HepG2 (cell line): Measurements from ENCODE around the gene DYDC2. TPM values are rescaled to one million over a fixed set of nuclear protein-coding genes. Genes with fewer than 3 reads are reported as not detected.

Experiments used
- ATAC-seq: fragments of 200-7000 bp; cut with Tn5 transposase; 3 replicates; pipeline ENCODE4 v1.9.1; 2020; ENCODE audit warnings: mild to moderate bottlenecking, moderate library complexity
- BruUV-seq: library from RNA; stranded (reverse); fragments of 400-500 nt; replicated peaks from 2 replicates; lab custom pipeline; 2021; lab: Mats Ljungman, UMichigan
- CTCF ChIA-PET: fragments of 300-600 bp; formaldehyde crosslinking; extraction: SDS; loops from one replicate; lab custom pipeline; 2021; ENCODE audit warnings: low total read pairs, inconsistent platforms, low intra/inter-chr PET ratio; lab: Yijun Ruan, JAX
- POLR2A ChIA-PET: fragments of 350-600 bp; sonication (Branson Sonifier 250); formaldehyde crosslinking; loops from one replicate; lab custom pipeline; 2020; ENCODE audit warnings: antibody characterized with exemption, inconsistent platforms; lab: Yijun Ruan, JAX
- DNase-seq: peaks from one replicate; pipeline ENCODE4 v3.0.0-alpha.2; 2015; ENCODE audit warnings: low spot score
- FAIRE-seq: peaks from 3 replicates; lab custom pipeline; 2011; peaks lifted over from hg19 to GRCh38; lab: Jason Lieb, UNC
- H2AFZ ChIP-seq: one replicate; pipeline ENCODE4 v1.6.1; 2011; ENCODE audit warnings: low read length, inconsistent platforms
- H3K27ac ChIP-seq: fragments of 300-600 bp; 3 replicates; pipeline ENCODE4 v1.8.0; 2011; ENCODE audit warnings: mixed run types, mild to moderate bottlenecking, mixed read lengths, low read length, inconsistent platforms; ENCODE audit not compliant: insufficient read depth; ENCODE audit errors: extremely low read length
- H3K27me3 ChIP-seq, 2 experiments: fragments of 200-600 bp in 1 of 2; 2 replicates in 1 of 2; 3 replicates in 1 of 2; pipeline versions ENCODE4 v1.6.0 to v1.8.0; 2011; ENCODE audit warnings: low read length in 2 of 2, mild to moderate bottlenecking in 2 of 2, moderate library complexity in 2 of 2, inconsistent platforms in 1 of 2; ENCODE audit not compliant: insufficient read depth in 2 of 2, control insufficient read depth in 1 of 2
- H3K36me3 ChIP-seq, 2 experiments: fragments of 200-600 bp in 1 of 2; replicated peaks in 1 of 2; 2 replicates in 1 of 2; 3 replicates in 1 of 2; pipeline versions ENCODE4 v1.5.1 to v1.8.0; 2011; ENCODE audit warnings: low read length in 2 of 2, inconsistent platforms in 1 of 2; ENCODE audit not compliant: insufficient read depth in 2 of 2, control insufficient read depth in 1 of 2
- H3K4me1 ChIP-seq: 2 replicates; pipeline ENCODE4 v1.5.1; 2012; ENCODE audit warnings: low read length, inconsistent platforms; ENCODE audit not compliant: insufficient read depth
- H3K4me2 ChIP-seq: 2 replicates; pipeline ENCODE4 v1.6.0; 2011; ENCODE audit warnings: low read depth, low read length, inconsistent platforms
- H3K4me3 ChIP-seq, 3 experiments: fragments of 200-600 bp in 1 of 3; sonication (generic), shearing (Covaris generic) in 1 of 3; replicated peaks in 1 of 3; 2 replicates each; pipeline ENCODE4 v1.5.1; 2011 to 2016; ENCODE audit warnings: low read length in 3 of 3, inconsistent platforms in 2 of 3, low read depth in 2 of 3, mild to moderate bottlenecking in 2 of 3, control low read depth in 1 of 3, mixed read lengths in 1 of 3; ENCODE audit not compliant: insufficient read depth in 1 of 3
- H3K79me2 ChIP-seq: one replicate; pipeline ENCODE4 v1.6.1; 2011; ENCODE audit warnings: low read length, inconsistent platforms; ENCODE audit not compliant: insufficient read depth
- H3K9ac ChIP-seq: 2 replicates; pipeline ENCODE4 v1.6.0; 2011; ENCODE audit warnings: mild to moderate bottlenecking, low read depth, low read length, inconsistent platforms; ENCODE audit not compliant: insufficient read depth
- H3K9me3 ChIP-seq: 2 replicates; pipeline ENCODE4 v1.5.1; 2012; ENCODE audit warnings: mild to moderate bottlenecking, low read length
- H4K20me1 ChIP-seq: 2 replicates; pipeline ENCODE4 v1.6.0; 2011; ENCODE audit warnings: inconsistent platforms, mild to moderate bottlenecking, low read length, moderate library complexity; ENCODE audit not compliant: insufficient read depth
- ARNT2 ChIP-seq: sonication (generic); formaldehyde crosslinking; IDR thresholded peaks from 2 replicates; pipeline ENCODE4 v1.8.0; 2022; ENCODE audit warnings: mild to moderate bottlenecking, low read depth, missing genetic modification reagents, moderate library complexity
- DR1 ChIP-seq: sonication (generic); formaldehyde crosslinking; IDR thresholded peaks from 2 replicates; pipeline ENCODE4 v1.8.0; 2021; ENCODE audit warnings: mild to moderate bottlenecking, missing genetic modification reagents, inconsistent platforms
- HHEX ChIP-seq: IDR thresholded peaks from 2 replicates; pipeline ENCODE4 v1.6.1; 2016; ENCODE audit warnings: control low read depth
- HMGXB4 ChIP-seq, 2 experiments: sonication (generic) in 1 of 2; formaldehyde crosslinking in 1 of 2; IDR thresholded peaks; 2 replicates each; pipeline versions ENCODE4 v1.4.0 to v1.6.1; 2018 to 2020; ENCODE audit warnings: missing genetic modification reagents in 2 of 2, borderline replicate concordance in 1 of 2, low read depth in 1 of 2, mild to moderate bottlenecking in 1 of 2, missing biosample characterization in 1 of 2
- HNRNPK ChIP-seq: fragments of 200-400 bp; formaldehyde crosslinking; IDR thresholded peaks from 2 replicates; pipeline ENCODE4 v1.6.1; 2018; ENCODE audit warnings: low read length, low read depth, moderate library complexity, mild to moderate bottlenecking; ENCODE audit not compliant: poor library complexity, severe bottlenecking
- KAT2B ChIP-seq: fragments of 150-350 bp; IDR thresholded peaks from 2 replicates; pipeline ENCODE4 v1.6.1; 2014; ENCODE audit warnings: low read depth, low read length, borderline replicate concordance
- SP5 ChIP-seq: IDR thresholded peaks from 2 replicates; pipeline ENCODE4 v1.6.1; 2016; ENCODE audit warnings: low read depth, borderline replicate concordance
- TRIM24 ChIP-seq: sonication (generic); formaldehyde crosslinking; IDR thresholded peaks from 2 replicates; pipeline ENCODE4 v1.8.0; 2022; ENCODE audit warnings: mild to moderate bottlenecking, missing genetic modification reagents
- ZBTB7B ChIP-seq: sonication (generic); formaldehyde crosslinking; IDR thresholded peaks from 2 replicates; pipeline ENCODE4 v1.4.0; 2020; ENCODE audit warnings: missing genetic modification reagents
- ZC3H4 ChIP-seq: sonication (generic); formaldehyde crosslinking; IDR thresholded peaks from 2 replicates; pipeline ENCODE4 v1.4.0; 2020; ENCODE audit warnings: missing genetic modification reagents, borderline replicate concordance
- ZFP36L2 ChIP-seq: sonication (generic); formaldehyde crosslinking; IDR thresholded peaks from 2 replicates; pipeline ENCODE4 v1.4.0; 2020; ENCODE audit warnings: missing genetic modification reagents
- ZMYM3 ChIP-seq: sonication (generic); formaldehyde crosslinking; IDR thresholded peaks from 2 replicates; pipeline ENCODE4 v1.5.1; 2020; ENCODE audit warnings: mild to moderate bottlenecking, missing genetic modification reagents
- ZNF484 ChIP-seq: sonication (generic); formaldehyde crosslinking; IDR thresholded peaks from 2 replicates; pipeline ENCODE4 v1.5.1; 2020; ENCODE audit warnings: mild to moderate bottlenecking, low read depth, missing genetic modification reagents, borderline replicate concordance
- ZNF501 ChIP-seq: sonication (generic); formaldehyde crosslinking; IDR thresholded peaks from 2 replicates; pipeline ENCODE4 v1.5.1; 2020; ENCODE audit warnings: mild to moderate bottlenecking, moderate library complexity, missing genetic modification reagents
- ZNF569 ChIP-seq: sonication (generic); formaldehyde crosslinking; IDR thresholded peaks from 2 replicates; pipeline ENCODE4 v1.5.0; 2020; ENCODE audit warnings: mild to moderate bottlenecking, missing genetic modification reagents, moderate library complexity, borderline replicate concordance
- ZNF678 ChIP-seq: sonication (generic); formaldehyde crosslinking; IDR thresholded peaks from 2 replicates; pipeline ENCODE4 v1.4.0; 2020; ENCODE audit warnings: mild to moderate bottlenecking, missing genetic modification reagents
- ZNF878 ChIP-seq: sonication (generic); formaldehyde crosslinking; IDR thresholded peaks from 2 replicates; pipeline ENCODE4 v1.8.1; 2023; ENCODE audit warnings: mild to moderate bottlenecking, missing genetic modification reagents, moderate library complexity
- in situ Hi-C: cut with HindIII; loops from 2 replicates; pipeline ENCODE4 v1.10.0; 2017; ENCODE audit warnings: low pct_unique_long_range_greater_than_20kb; ENCODE audit not compliant: extremely low pct_ligation_motif_present
- intact Hi-C: fragments of 100-400 bp; cut with micrococcal nuclease; formaldehyde crosslinking; loops from one replicate; pipeline ENCODE4 v1.10.0; 2022; ENCODE audit not compliant: unreplicated experiment
- polyA plus RNA-seq, 8 experiments: library from polyadenylated mRNA; depleted of rRNA in 3 of 8; stranded (reverse) in 7 of 8; unstranded in 1 of 8; fragments of >200 nt; fragmentation: Illumina TruSeq in 4 of 8; extraction: Trizol in 4 of 8; gene quantifications; 2 replicates each; pipeline versions ENCODE4 v1.2.1 to v1.2.3, GENCODE V29; 2011 to 2016; ENCODE audit warnings: low read depth in 4 of 8, missing spikeins in 1 of 8, mixed read lengths in 1 of 8; ENCODE audit not compliant: insufficient read depth in 1 of 8
- total RNA-seq, 5 experiments: library from RNA; depleted of rRNA; stranded (reverse); fragments of >200 nt; fragmentation: Illumina TruSeq; extraction: Trizol; gene quantifications; 2 replicates each; pipeline ENCODE4 v1.2.3, GENCODE V29; 2016; ENCODE audit warnings: low read depth in 1 of 5
- TF ChIP-seq, protein P1 (sequence below), 2 experiments: IDR thresholded peaks; 2 replicates each; pipeline ENCODE4 v1.6.1; 2011 to 2012; ENCODE audit warnings: low read length in 2 of 2, borderline replicate concordance in 1 of 2, low read depth in 1 of 2, mild to moderate bottlenecking in 1 of 2, moderate library complexity in 1 of 2
- TF ChIP-seq, protein P2 (sequence below): sonication (generic); formaldehyde crosslinking; IDR thresholded peaks from 2 replicates; pipeline ENCODE4 v1.4.0; 2020; ENCODE audit warnings: missing genetic modification reagents

Gene DYDC2
- total and polyA plus RNA-seq, 2 of the 13 experiments (the other 11 are each of a cell fraction or from before 2014, with no cell fraction given), result 0.98 to 2.3 TPM

DNA sequence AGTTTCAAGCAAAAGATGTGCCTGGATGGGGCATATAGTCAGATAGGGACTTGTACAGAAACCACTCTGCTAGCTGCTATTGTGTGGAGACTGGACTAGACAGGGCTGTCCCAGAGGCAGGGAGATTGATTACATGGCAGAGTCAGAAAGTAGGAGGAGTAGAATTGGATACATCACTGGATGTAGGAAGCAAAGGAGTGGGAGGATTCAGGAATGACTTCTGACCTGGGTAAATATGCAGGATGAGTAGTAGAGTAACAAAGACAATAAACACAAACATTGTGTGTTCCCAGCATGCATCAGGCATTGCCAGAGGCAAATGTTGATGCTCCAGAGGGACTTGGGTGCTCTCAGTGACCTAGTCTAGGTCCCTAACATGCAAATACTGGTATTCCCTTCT is 36.2 kb upstream of the DYDC2 start:
- in situ Hi-C loops, result no loop called here
- H3K4me2 ChIP-seq, result peak overlapping the region; percentile 5; the same call in 1 of the 2 replicates
- CTCF ChIA-PET, result no interaction called here
- peak; percentile 39 for DNase-seq
- no peaks in the 10 kb centered on the region for H3K79me2 ChIP-seq
- ATAC-seq, result peak; percentile 95
- no peaks in the 10 kb centered on the region for H3K27me3 ChIP-seq
- H3K9ac ChIP-seq, result no peak overlapping the region
- intact Hi-C loops, result loop anchor here (1.0 to 5.0 kb wide), 2 partner anchors 58 to 135 kb away; no protein-coding TSS in a partner anchor
- no TSS peak for BruUV-seq
- FAIRE-seq, result peak; percentile 15
- H3K27ac ChIP-seq, result peak overlapping the region; percentile 2
- peaks cover 54% of the 10 kb centered on the region for H3K4me1 ChIP-seq
- no peaks in the 10 kb centered on the region for H4K20me1 ChIP-seq
- H3K9me3 ChIP-seq, result no peaks in the 10 kb centered on the region
- no peak overlapping the region for H3K4me3 ChIP-seq
- POLR2A ChIA-PET, result no interaction called here
- no peaks in the 10 kb centered on the region for H3K36me3 ChIP-seq
- no peak overlapping the region for H2AFZ ChIP-seq
- no peak for TF ChIP-seq ZFP36L2
- TF ChIP-seq ZC3H4 (CRISPR knock-in tag), result no peak
- TF ChIP-seq ZNF678, result no peak
- no peak for TF ChIP-seq TRIM24 (CRISPR knock-in tag)
- TF ChIP-seq HNRNPK, result no peak
- no peak for TF ChIP-seq ZNF484 (CRISPR knock-in tag)
- TF ChIP-seq ARNT2, result no peak
- TF ChIP-seq ZBTB7B, result no peak
- no peak for TF ChIP-seq ZNF501
- peak; percentile 55 for TF ChIP-seq SP5
- TF ChIP-seq ZMYM3 (CRISPR knock-in tag), result peak; percentile 32; the same call in 1 of the 2 replicates
- no peak for TF ChIP-seq ZNF878 (CRISPR knock-in tag)
- TF ChIP-seq ZNF569 (CRISPR knock-in tag), result no peak
- TF ChIP-seq, protein P1, sequence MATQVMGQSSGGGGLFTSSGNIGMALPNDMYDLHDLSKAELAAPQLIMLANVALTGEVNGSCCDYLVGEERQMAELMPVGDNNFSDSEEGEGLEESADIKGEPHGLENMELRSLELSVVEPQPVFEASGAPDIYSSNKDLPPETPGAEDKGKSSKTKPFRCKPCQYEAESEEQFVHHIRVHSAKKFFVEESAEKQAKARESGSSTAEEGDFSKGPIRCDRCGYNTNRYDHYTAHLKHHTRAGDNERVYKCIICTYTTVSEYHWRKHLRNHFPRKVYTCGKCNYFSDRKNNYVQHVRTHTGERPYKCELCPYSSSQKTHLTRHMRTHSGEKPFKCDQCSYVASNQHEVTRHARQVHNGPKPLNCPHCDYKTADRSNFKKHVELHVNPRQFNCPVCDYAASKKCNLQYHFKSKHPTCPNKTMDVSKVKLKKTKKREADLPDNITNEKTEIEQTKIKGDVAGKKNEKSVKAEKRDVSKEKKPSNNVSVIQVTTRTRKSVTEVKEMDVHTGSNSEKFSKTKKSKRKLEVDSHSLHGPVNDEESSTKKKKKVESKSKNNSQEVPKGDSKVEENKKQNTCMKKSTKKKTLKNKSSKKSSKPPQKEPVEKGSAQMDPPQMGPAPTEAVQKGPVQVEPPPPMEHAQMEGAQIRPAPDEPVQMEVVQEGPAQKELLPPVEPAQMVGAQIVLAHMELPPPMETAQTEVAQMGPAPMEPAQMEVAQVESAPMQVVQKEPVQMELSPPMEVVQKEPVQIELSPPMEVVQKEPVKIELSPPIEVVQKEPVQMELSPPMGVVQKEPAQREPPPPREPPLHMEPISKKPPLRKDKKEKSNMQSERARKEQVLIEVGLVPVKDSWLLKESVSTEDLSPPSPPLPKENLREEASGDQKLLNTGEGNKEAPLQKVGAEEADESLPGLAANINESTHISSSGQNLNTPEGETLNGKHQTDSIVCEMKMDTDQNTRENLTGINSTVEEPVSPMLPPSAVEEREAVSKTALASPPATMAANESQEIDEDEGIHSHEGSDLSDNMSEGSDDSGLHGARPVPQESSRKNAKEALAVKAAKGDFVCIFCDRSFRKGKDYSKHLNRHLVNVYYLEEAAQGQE (IDR thresholded peaks at IDR 0.05; ENCODE audit: borderline replicate concordance in 1 of 2, low read depth in 1 of 2, low read length in 2 of 2), result no peak
- TF ChIP-seq HMGXB4 (CRISPR knock-in tag; IDR thresholded peaks at IDR 0.05; ENCODE audit: borderline replicate concordance in 1 of 2, low read depth in 1 of 2), result no peak
- TF ChIP-seq HHEX (CRISPR knock-in tag), result no peak
- TF ChIP-seq, protein P2, sequence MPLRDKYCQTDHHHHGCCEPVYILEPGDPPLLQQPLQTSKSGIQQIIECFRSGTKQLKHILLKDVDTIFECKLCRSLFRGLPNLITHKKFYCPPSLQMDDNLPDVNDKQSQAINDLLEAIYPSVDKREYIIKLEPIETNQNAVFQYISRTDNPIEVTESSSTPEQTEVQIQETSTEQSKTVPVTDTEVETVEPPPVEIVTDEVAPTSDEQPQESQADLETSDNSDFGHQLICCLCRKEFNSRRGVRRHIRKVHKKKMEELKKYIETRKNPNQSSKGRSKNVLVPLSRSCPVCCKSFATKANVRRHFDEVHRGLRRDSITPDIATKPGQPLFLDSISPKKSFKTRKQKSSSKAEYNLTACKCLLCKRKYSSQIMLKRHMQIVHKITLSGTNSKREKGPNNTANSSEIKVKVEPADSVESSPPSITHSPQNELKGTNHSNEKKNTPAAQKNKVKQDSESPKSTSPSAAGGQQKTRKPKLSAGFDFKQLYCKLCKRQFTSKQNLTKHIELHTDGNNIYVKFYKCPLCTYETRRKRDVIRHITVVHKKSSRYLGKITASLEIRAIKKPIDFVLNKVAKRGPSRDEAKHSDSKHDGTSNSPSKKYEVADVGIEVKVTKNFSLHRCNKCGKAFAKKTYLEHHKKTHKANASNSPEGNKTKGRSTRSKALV (CRISPR knock-in tag), result no peak
- TF ChIP-seq DR1 (CRISPR knock-in tag), result no peak
- TF ChIP-seq KAT2B, result no peak
